Stimulated activated CD4-positive, alpha-beta T cell treated with anti-CD3 and anti-CD28 coated beads, Interleukin-12 subunit alpha, Interleukin-12 subunit beta, amount 100 ng/mL, for 48 hours (primary cell): Measurements from ENCODE around the gene YTHDF1.

Experiments
- DNase-seq, 3 donors: peaks; one replicate each; pipeline ENCODE4 v3.0.0-alpha.2; 2020; ENCODE audit warnings: low read depth in 2 of 3, low spot score in 1 of 3

The YTHDF1 gene

GRCh38 chr20:63186528-63187316 is 29.2 kb downstream of the YTHDF1 start:
- no peak for DNase-seq

- DNase-seq, result no peak
These were observed 29.8 kb downstream of the YTHDF1 start for GRCh38 chr20:63186084-63186483.

GRCh38 chr20:63185215-63185796 is 30.6 kb downstream of the YTHDF1 start:
- no peak for DNase-seq

GRCh38 chr20:63183422-63184146 is 32.3 kb downstream of the YTHDF1 start:
- peak; percentile 24 to 61 (median 35) for DNase-seq

GRCh38 chr20:63182946-63183415 is 33.0 kb downstream of the YTHDF1 start:
- no peak for DNase-seq

- no peak for DNase-seq
These were observed 33.5 kb downstream of the YTHDF1 start for GRCh38 chr20:63182425-63182824.

- no peak for DNase-seq
These were observed 34.7 kb downstream of the YTHDF1 start for GRCh38 chr20:63181226-63181625.

GRCh38 chr20:63180569-63181185 is 35.3 kb downstream of the YTHDF1 start:
- no peak for DNase-seq

- no peak for DNase-seq
These were observed 36.0 kb downstream of the YTHDF1 start for GRCh38 chr20:63179687-63180568.

- peak; percentile 15 to 56 (median 38) for DNase-seq
These were observed 36.8 kb downstream of the YTHDF1 start for GRCh38 chr20:63178889-63179686.

GRCh38 chr20:63178446-63178820 is 37.5 kb downstream of the YTHDF1 start:
- no peak for DNase-seq

GRCh38 chr20:63177785-63178445 is 38.0 kb downstream of the YTHDF1 start:
- DNase-seq, result no peak

GRCh38 chr20:63177134-63177784 is 38.7 kb downstream of the YTHDF1 start:
- DNase-seq, result peak in 1 of 3 donors; percentile 16

- no peak for DNase-seq
These were observed 39.4 kb downstream of the YTHDF1 start for GRCh38 chr20:63176427-63177133.

- DNase-seq, result no peak
These were observed 39.9 kb downstream of the YTHDF1 start for GRCh38 chr20:63176034-63176426.

- no peak for DNase-seq
These were observed 40.7 kb downstream of the YTHDF1 start for GRCh38 chr20:63175038-63175895.
